GM19025 (cell line): ENCODE results near the gene TFAP2B.

Experiments
- ATAC-seq: cut with Tn5 transposase; IDR thresholded peaks from one replicate; pipeline ENCODE4 v1.9.1; 2021; ENCODE audit warnings: mild to moderate bottlenecking, low read depth, moderate library complexity; ENCODE audit not compliant: unreplicated experiment

Gene TFAP2B

DNA sequence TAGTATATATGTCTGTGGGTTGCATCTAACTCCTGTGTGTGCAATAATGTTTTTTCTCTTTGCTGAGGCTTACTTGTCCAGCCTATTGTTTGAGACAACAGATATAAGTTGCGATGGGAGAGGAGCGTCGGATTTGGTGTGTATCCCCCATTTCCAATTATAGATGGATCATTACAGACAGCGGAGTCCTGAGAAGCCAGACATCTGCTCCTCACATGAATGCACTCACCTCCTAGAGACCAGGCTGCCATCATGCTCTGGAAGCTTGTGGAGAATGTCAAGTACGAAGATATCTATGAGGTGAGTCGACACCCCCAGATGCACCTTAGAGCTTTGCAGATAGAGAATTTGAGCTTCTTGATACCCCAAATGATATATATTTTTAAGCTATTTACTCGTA, at the start of gene TFAP2B:
TFAP2B (plus strand) TSS at position 199 of the 400 bp plus-strand sequence; CDS start at position 220, 21 bp downstream.
- no peak for ATAC-seq

DNA sequence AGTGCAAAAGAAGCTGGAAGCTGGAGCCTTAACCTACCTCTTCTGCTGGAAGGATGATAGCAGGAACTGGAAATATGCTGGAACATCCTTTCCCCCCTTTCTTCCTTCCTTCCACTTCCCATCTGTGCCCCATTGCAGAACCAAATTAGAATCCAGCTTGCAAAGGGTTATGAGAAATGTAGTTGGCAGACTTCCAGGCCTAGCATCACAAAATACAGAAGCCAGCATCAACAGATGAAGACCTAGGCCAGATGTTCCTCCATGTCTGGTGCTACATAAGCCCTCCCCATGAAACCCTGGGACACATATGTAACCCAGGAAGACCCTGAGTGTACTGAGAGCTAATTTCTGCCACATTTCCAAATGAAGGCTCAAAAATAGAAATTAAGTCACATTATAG, 40.0 kb upstream of the TFAP2B start:
- no peak for ATAC-seq

DNA sequence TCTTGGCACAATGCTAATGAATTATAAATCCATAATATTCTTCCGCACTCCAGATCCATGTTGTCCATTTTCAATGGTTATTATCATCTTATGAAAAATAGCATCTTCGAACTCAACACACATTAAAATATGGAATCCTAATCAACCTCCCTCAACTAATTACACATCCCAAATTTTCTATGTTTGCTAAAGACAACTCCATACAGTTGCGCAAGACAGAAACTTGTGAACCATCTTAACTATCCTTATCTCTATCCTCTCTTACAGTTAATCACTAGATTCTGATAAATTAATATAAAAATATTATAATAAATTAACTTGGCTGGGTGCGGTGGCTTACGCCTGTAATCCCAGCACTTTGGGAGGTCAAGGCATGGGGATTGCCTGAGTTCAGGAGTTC, 38.3 kb upstream of the TFAP2B start:
- ATAC-seq = no peak

DNA sequence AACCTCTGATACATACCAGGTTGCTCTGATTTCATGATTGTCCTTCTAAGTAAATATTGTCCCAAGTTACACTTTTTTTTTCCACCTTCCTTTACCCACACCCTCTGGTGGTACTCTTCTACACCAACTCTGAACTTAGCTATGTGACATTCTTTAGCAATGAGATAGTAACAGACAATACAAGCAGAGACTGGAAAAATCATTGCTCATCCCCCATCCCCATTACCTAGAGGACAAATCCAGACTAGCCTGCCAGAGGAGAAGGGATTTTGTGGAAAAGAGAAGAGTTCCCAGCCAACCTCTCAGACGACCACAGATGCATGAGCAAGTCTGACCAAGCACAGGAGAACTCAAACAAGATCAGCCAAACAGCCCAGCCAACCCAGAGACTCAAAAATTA, 32.8 kb upstream of the TFAP2B start:
- no peak for ATAC-seq

DNA sequence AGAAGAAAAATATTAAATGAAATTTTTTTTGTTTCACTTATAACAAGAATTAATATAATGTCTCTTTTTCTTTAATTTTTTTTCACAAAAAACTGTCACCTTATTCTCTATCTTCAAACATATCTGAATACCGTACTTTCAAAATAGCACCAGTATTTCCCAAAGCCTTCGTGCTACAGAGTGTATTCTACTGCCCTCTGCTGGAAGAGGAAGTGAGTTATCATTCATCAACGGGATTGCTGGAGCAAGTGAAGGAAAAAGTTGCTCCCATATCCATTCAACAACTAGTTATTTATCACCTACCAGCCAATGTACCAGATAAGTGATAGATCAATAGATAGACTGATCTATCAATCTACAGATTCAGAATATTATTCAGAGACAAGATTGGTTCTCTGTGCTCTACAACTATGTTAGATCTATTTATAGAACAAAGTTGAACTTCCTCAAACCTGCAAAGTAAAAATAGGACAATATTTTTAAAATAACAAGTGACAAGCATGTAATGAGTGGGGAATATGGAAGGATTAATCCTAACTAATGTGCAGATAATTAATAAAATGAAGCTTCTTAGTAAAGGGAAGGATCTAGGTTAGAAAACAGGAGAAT, 26.7 kb upstream of the TFAP2B start:
- no peak for ATAC-seq

DNA sequence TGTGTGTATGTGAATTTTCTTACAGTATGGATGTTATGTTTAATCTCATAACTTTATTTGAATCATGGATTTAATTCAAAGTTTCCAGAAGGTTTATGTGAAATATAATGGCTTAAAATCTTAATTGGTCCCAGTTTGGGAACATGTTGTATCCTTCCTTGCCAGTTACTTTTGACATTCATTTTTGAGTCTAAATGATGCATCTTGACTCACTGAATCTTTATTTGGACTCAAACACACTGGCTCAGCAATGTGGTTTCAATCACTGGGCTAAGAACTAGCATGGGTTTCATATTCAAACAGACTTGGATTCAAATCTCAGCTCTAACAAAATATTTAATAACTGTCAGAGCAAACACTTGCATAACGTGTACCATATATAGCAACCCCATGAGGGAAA, 25.9 kb upstream of the TFAP2B start:
- no peak for ATAC-seq

DNA sequence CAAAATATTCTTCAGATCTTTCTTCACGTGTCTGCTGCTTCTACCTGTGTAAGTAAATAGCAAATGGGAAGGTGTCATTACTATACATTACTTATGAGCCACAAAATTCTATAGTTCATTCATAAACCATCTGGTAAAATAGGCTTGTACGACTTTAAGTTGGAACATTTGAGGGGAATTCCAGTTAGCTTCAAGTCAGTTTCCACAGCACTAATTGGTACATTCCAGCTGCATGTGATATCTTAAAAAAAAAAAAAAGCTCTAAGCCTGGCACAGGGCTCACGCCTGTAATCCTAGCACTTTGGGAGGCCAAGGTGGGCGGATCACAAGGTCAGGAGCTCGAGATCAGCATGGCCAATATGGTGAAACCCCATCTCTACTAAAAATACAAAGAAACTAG, 23.1 kb upstream of the TFAP2B start:
- ATAC-seq = no peak

DNA sequence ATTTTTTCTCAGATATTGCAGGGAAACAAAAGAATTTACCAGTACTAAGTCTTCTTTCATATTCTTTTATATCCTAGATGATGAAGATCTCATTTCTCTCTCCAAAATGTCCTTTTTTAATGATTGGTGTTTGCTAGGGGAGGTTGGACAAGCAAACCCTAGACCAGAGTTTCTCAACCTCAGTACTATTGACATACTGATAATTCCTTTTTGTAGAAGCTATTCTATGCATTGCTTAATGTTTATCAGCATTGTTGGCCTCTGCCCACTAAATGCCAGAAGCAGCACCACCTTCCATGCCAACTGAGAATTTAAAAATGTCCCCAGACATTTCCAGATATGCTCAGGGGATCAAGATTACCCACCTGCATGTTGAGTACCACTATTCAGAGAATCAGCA, 14.4 kb upstream of the TFAP2B start:
- no peak for ATAC-seq

DNA sequence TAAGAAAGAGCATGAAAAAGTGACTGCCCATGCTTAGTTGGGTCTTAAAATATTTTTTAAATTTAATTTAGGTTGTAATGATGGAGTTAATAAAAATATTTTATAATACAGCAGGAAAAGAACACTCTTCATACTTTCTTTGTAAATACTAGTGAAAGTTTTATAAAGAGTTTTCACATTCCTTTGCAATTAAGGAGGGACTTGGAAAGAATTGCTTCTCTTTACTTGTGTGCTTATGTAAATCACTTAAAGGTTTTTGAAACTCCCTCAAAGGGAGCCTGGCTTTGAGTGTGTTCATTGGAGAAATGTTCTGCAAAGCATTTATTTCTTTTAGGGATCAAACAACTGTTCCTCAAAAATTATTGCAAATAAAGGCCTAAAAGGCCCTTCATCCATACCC, 11.6 kb upstream of the TFAP2B start:
- ATAC-seq = no peak

DNA sequence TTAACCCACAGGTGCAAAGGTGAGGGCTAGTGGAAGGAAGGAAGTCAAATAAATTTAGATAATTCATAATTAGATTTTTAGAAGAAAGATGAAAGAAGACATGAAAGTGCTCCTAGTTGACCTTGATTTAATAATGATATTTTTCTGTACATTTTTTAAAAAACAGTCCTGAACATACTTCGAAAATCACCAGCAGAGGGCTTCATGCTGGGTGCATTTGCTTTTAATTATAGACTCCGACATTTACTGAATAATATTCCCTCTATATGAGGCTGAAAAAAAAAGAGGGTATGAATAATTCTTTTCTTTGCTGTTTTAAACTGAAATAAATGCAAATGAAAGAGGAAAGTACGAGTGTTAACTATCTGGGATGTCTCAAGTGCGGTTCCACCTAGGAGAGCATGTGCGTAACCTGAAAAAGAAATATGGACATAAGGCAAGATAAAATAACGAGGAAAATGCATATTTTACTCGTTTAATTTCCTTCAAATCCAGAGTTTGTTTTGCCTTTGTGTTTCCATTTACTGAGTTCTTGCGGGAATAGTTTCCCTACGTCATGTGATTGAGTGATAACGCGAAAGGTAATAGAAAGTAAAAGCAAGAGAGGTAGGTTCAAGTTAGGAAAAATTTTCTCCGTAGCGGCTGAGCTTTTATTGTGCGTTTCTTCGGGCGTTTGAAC, 3.1 kb upstream of the TFAP2B start:
- peak; percentile 38 for ATAC-seq

DNA sequence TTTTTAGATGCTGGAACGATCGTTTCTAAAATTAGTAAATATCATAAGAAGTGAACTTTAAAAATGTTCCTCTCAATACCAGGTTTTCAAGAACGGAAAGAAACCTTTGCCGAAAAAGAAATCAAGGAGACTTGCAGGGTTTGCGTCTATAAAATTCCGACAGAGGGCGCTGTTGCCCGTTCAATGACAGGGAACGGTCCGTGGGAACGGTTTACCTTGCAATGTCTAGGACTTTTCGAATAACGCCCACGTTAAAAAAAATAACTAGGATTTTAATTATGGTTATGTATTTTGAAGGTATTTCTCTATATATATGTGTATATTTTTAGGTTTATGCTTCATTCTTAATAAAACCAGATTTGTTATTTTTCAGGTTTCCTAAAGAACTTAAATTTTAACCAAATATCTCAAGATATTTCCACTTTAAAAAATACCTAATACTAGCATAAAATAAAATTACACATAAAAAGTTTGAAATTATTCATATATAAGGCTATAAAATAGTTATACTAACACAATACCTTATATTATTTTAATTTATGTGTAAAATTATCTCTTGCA, 2.5 kb upstream of the TFAP2B start:
- peak; percentile 42 for ATAC-seq

DNA sequence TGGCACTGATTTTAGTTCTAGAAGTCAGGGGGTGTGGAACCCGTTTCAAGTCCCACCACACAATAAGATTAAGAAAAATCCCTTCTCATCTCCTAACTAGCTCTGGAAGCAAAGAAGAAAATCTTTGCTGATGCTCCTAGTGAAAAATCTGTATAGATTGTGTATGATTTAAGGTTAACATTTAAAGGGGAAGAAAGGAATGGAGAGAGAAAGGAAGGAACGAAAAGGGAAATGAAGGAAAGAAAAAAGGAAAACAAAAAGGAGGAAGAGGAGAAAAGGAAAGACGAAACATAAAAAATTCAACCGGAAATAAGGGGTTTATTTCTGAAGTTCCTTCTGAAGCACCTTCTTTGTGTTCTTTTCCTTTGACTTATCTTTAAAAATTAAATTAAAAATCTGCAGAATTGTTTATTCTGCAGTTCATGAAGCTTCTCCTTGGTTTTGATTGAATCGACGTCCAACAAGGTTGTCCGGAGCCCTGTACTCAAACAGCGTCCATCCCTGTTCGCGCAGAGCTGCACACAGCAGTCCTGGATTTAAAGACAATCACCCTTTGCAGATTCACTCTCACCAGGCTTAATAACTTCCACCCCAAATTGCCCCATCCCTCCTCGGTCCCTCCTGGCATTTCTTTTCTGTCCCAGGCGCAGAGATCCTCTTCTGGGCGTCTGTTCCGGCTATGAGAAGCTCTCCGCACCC, 1.6 kb upstream of the TFAP2B start:
- no peak for ATAC-seq

DNA sequence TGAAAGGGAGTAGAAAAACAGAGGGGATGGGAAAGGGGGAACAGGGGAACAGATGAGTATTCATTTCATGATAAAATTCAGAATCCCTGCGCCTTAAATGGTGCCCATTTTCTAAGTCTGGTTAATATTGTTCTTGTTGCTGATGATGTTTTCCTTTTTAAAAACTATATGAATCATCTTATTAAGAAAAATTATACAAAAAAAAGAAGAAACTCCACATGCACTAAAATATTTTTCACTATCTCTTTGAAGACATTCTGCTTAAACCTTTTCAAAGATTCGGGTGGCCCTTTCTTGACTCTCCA, 1.1 kb upstream of the TFAP2B start:
- ATAC-seq = no peak

DNA sequence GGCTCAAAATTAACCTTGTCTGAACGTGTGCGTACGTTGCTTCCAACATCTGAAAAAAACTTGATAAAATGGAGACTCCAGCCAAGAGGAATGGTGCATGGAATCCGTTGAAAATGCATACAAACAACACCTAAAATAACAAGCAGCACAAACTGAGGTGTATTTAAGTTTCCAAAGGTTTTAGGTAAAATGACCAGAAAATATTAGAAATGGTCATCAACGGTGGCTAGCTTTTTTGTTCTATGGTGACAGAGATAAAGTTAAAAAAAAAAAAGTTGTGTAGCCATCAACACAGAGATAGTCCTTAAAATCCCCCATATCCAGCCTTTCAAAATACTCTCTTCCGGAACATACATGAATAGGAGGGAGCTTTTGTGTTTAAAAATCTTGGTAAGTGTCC, 651 bp upstream of the TFAP2B start:
- ATAC-seq = no peak

DNA sequence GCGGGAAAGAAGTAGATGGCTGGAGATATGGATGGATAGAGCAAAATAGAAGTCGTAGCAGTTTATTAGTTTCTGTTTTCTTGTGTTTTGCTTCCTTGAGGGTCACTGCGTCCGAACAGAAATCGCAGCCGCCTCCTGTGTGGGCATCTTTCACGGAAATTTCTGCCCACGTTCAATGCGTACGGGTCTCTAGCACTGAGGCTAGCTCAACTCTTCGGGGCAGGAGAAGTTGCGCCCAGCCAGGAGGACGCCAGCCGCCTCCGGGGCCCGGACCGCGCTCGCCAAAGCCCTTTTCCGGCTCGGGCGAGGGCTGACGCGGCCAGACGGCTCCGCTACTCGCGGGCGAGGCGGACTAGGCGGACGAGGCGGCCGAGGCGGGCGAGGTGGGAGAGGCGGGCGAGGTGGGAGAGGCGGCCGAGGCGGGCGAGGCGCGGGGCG, 814 bp downstream of the TFAP2B start:
- no peak for ATAC-seq

DNA sequence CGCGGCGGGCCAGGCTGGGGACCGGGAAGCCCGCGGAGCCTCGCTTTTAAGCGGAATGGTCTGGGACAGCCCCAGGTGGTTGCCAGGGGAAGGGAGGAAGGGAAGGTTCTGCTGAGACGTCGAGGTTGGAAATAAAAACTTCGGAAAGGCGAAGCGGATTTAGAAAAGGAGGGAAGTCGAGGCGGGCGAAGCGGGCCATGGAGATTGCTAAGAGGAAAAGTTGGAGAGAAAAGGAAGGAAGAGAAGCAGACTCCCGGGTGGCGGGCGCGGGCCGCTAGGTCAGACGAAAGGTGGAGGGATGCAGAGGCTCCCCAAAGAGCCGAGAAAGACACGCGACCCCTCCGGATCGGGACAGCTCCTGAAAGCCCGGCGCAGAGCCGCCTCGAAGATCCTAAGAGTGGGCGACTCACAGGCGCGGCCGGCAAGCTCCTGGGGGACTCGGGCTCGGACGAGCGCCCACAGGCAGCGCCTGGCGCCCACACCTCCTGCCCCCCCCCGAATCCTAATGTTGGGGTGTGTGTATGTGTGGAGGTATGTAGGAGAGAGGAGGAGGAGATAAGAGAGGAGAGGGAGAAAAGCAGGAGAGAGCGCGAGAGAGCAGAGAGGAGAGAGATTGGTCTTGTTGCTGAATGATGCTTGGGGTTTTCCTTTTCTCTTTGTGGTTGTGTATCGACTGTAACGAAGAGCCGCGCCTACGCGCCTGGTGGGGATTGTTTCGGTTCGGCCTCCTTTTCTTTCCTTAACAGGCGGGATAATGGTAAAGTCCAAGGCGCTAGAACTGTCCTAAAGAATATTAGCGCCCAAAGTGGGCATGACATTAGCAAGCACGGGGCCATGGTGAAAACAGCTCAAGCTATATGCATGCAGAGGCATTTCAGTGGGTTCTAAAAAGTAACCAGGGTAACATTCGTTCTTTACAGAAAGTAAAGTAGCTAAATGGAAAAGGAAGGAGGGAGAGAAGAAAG, 1.5 kb downstream of the TFAP2B start:
- no peak for ATAC-seq

DNA sequence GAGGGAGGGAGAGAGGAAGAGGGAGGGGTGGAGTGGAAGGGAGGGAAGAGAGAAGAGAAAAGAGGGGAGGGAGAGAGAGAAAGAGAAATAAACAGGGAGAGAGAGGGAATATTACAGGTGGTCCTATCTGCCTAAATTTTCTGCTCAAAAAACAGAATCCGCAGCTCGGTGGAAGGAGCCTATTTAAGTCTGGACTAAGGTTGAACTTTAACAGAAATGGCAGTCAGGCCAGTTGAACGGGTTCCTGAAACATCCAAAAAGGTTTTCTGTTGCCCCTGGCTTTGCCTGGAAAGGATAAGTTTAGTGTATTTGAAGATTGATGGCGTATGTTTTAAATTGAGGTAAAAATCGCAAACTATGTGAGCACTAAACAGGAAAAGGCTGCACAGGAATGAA, 2.2 kb downstream of the TFAP2B start:
- no peak for ATAC-seq

DNA sequence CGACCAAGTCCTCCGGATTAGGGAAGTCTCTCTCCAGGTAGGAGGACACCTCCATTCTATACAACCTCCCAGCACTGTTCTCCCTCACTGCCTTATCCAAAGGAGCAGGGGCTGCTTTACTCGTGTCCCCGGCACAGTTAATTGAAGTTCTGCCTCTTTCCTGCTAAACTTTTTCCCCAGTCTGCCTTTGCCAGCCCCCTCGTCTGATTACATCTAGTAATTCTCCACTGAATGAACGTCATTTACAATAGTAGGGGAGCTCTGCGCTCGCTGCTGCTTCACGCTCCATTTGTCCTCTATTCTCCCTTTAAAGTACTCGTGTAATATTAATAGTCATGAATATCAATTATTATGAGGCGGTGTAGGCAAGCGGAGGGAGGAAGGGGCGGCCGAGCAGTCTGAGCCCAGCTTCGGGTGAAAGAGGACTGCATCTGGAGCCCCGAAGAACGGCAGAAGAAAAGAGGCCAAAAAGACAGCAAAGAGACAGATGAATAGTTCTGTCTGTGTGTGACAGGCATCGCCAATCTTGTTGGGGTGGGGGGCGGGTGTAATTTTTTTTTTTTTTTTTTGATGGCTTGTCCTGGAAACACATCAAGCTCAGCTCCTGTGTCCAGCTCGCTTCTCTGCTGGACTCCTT, 2.9 kb downstream of the TFAP2B start:
- ATAC-seq = no peak

DNA sequence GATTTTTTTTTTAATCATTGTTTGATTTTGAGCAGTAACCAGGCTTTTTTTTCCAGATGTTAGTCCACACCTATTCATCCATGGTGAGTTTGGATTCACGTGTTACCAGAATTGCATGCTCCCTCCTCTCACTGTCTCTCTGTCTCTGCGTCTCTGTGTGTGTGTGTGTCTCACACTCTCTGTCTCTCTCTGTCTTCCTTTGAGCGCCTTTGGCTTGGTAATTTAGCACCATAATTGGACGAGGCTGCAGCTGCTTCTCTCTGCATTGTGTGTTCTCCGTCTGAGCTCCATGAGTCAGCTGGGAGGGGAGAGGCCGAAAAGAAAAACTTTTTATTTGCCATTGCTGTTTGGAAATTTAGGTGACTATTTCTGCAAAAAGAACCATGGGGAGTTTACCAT, 3.4 kb downstream of the TFAP2B start:
- no peak for ATAC-seq
